Osteoblast (primary cell): ENCODE data around the gene ZMYM2. TPM values are rescaled to one million over a fixed set of nuclear protein-coding genes. Genes with fewer than 3 reads are reported as not detected.
"Not testable (repeated sequence)": the region's sequence is repeated elsewhere in the genome, so short reads cannot be mapped to it uniquely, and the experiment has no call there.

Source experiments
- DNase-seq: peaks from one replicate; pipeline ENCODE4 v3.0.0; 2011; ENCODE audit warnings: low spot score, mixed read lengths; ENCODE audit not compliant: insufficient read length; ENCODE audit errors: missing footprints
- H2AFZ ChIP-seq: 2 replicates; pipeline ENCODE4 v1.6.0; 2011; ENCODE audit warnings: mild to moderate bottlenecking, low read length
- H3K27ac ChIP-seq: 2 replicates; pipeline ENCODE4 v1.5.1; 2011; ENCODE audit warnings: mild to moderate bottlenecking, low read depth, low read length, moderate library complexity
- H3K27me3 ChIP-seq: 2 replicates; pipeline ENCODE4 v1.6.0; 2012; ENCODE audit warnings: mild to moderate bottlenecking, control low read depth, inconsistent platforms, low read length, moderate library complexity; ENCODE audit not compliant: insufficient read depth
- H3K36me3 ChIP-seq: 2 replicates; pipeline ENCODE4 v1.5.1; 2011; ENCODE audit warnings: mild to moderate bottlenecking, low read length, control low read depth, moderate library complexity; ENCODE audit not compliant: insufficient read depth
- H3K4me1 ChIP-seq: 2 replicates; pipeline ENCODE4 v1.5.1; 2011; ENCODE audit warnings: mild to moderate bottlenecking, low read length, control low read depth, moderate library complexity; ENCODE audit not compliant: insufficient read depth
- H3K4me2 ChIP-seq: 2 replicates; pipeline ENCODE4 v1.6.0; 2011; ENCODE audit warnings: mild to moderate bottlenecking, low read length; ENCODE audit not compliant: insufficient read depth
- H3K4me3 ChIP-seq: fragments of 200-600 bp; sonication (generic); 3 replicates; pipeline ENCODE4 v1.5.1; 2012; ENCODE audit warnings: mild to moderate bottlenecking, low read length, inconsistent platforms; ENCODE audit not compliant: insufficient read depth
- H3K79me2 ChIP-seq: 2 replicates; pipeline ENCODE4 v1.6.0; 2012; ENCODE audit warnings: mild to moderate bottlenecking, low read length, control low read depth, inconsistent platforms; ENCODE audit not compliant: insufficient read depth
- H3K9me3 ChIP-seq: 2 replicates; pipeline ENCODE4 v1.5.1; 2011; ENCODE audit warnings: low read depth, low read length, control low read depth
- H4K20me1 ChIP-seq: 2 replicates; pipeline ENCODE4 v1.6.0; 2012; ENCODE audit warnings: mild to moderate bottlenecking, low read length, control low read depth; ENCODE audit not compliant: insufficient read depth
- total RNA-seq: library from RNA; depleted of rRNA; stranded (reverse); fragments of >200 nt; gene quantifications from 2 replicates; pipeline ENCODE4 v1.2.3, GENCODE V29; 2012
- TF ChIP-seq, protein P1 (sequence below): IDR thresholded peaks from 2 replicates; pipeline ENCODE4 v1.5.1; 2011; ENCODE audit warnings: mild to moderate bottlenecking, low read depth, low read length, moderate library complexity; ENCODE audit errors: extremely low read depth

ZMYM2 gene
- total RNA-seq, 1 donor, result 65.5 TPM

DNA sequence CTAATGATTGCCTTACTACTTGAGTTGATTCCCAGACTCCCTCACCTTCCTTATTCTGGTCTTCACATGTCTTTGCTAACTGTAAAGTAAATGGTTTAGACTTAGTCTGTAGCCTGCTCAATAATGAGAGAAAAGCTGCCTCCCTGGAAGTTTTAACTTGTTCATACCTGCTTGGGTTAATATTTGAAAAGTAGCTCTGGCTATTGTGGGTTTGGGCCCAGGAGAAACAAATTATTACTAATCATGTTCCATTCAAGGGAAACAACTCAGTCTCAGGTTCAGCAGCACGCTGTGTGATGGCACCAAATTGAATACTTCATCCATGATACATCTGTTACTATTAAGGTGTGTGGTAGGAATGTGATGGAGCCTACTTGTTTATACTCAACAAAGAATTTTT lies 75.0 kb downstream of the ZMYM2 start:
- Histone ChIP-seq H3K4me2 (no peak overlapping the region), H3K27ac (no peak overlapping the region), H2AFZ (no peak overlapping the region), H3K36me3 (peaks cover 47% of the 10 kb centered on the region), H3K27me3 (no peaks in the 10 kb centered on the region), H4K20me1 (peaks cover 9% of the 10 kb centered on the region), H3K4me3 (no peak overlapping the region), H3K9me3 (no peaks in the 10 kb centered on the region), H3K4me1 (no peaks in the 10 kb centered on the region), H3K79me2 (peaks cover 15% of the 10 kb centered on the region)
- TF ChIP-seq, protein P1, sequence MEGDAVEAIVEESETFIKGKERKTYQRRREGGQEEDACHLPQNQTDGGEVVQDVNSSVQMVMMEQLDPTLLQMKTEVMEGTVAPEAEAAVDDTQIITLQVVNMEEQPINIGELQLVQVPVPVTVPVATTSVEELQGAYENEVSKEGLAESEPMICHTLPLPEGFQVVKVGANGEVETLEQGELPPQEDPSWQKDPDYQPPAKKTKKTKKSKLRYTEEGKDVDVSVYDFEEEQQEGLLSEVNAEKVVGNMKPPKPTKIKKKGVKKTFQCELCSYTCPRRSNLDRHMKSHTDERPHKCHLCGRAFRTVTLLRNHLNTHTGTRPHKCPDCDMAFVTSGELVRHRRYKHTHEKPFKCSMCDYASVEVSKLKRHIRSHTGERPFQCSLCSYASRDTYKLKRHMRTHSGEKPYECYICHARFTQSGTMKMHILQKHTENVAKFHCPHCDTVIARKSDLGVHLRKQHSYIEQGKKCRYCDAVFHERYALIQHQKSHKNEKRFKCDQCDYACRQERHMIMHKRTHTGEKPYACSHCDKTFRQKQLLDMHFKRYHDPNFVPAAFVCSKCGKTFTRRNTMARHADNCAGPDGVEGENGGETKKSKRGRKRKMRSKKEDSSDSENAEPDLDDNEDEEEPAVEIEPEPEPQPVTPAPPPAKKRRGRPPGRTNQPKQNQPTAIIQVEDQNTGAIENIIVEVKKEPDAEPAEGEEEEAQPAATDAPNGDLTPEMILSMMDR, result no peak
- DNase-seq, result no peak

GRCh38 chr13:20035130-20035529 lies 76.6 kb downstream of the ZMYM2 start:
- peaks cover 26% of the 10 kb centered on the region for H3K79me2 ChIP-seq
- H3K4me1 ChIP-seq, result no peaks in the 10 kb centered on the region
- H3K36me3 ChIP-seq, result peaks cover 47% of the 10 kb centered on the region

DNA sequence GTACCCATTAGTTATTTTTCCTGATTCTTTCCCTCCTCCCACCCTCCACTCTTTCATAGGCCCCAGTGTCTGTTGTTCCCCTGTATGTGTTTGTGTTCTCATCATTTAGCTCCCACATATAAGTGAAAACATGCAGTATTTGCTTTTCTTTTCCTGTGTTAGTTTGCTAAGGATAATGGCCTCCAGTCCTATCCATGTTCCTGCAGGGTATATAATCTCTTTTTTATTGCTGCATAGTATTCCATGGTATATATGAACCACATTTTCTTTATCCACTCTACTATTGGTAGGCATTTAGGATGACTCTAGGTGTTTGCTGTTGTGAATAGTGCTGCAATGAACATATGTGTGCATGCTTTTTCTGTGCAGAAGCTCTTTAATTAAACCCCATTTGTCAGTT lies 79.4 kb downstream of the ZMYM2 start:
- Histone ChIP-seq H3K9me3 (no peaks in the 10 kb centered on the region), H3K27me3 (no peaks in the 10 kb centered on the region), H3K79me2 (peaks cover 48% of the 10 kb centered on the region), H3K4me3 (no peak overlapping the region), H3K27ac (no peak overlapping the region), H3K36me3 (peaks cover 33% of the 10 kb centered on the region), H4K20me1 (peaks cover 26% of the 10 kb centered on the region), H3K4me1 (no peaks in the 10 kb centered on the region), H2AFZ (no peak overlapping the region), H3K4me2 (no peak overlapping the region)
- TF ChIP-seq, protein P1, result no peak
- DNase-seq, result no peak

More at GRCh38 chr13:20035130-20035529, 76.6 kb downstream of the ZMYM2 start:
- no peaks in the 10 kb centered on the region for H3K9me3 ChIP-seq
- H3K27me3 ChIP-seq, result no peaks in the 10 kb centered on the region
- H3K27ac ChIP-seq, result no peak overlapping the region
- H3K4me3 ChIP-seq, result no peak overlapping the region
- TF ChIP-seq, protein P1, result no peak
- no peak overlapping the region for H3K4me2 ChIP-seq
- peaks cover 16% of the 10 kb centered on the region for H4K20me1 ChIP-seq
- peak; percentile 3 for DNase-seq
- no peak overlapping the region for H2AFZ ChIP-seq

DNA sequence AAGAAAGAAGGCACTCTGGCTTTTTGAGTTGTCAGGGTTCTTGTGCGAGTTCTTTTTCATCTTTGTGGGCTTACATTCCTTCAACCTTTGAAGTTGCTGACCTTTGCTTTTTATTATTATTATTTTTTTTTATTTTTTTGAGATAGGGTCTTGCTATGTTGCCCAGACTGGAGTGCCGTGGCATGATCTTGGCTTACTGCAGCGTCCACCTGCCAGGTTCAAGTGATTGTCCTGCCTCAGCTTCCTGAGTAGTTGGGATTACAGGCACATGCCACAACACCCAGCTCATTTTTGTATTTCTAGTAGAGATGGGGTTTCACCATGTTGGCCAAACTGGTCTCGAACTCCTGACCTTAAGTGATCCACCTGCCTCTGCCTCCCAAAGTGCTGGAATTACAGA lies 84.1 kb downstream of the ZMYM2 start:
- Histone ChIP-seq H3K79me2 (peaks cover 58% of the 10 kb centered on the region), H4K20me1 (peaks cover 37% of the 10 kb centered on the region)
- not testable (repeated sequence) for H3K36me3 ChIP-seq, H3K4me2 ChIP-seq, H3K4me3 ChIP-seq, H3K27me3 ChIP-seq, H3K4me1 ChIP-seq, DNase-seq, H3K9me3 ChIP-seq, H2AFZ ChIP-seq, H3K27ac ChIP-seq
